Chondrocyte (in vitro differentiated cells): ENCODE data around the gene TMEFF2. TPM values are rescaled to one million over a fixed set of nuclear protein-coding genes. Genes with fewer than 3 reads are reported as not detected.
"Not testable (repeated sequence)": the region's sequence is repeated elsewhere in the genome, so short reads cannot be mapped to it uniquely, and the experiment has no call there.

Source experiments
- DNase-seq: peaks from one replicate; pipeline ENCODE4 v3.0.0; 2021; ENCODE audit warnings: mixed read lengths, low spot score
- H3K27ac Mint-ChIP-seq: one replicate; pipeline ENCODE4 v1.8.0; 2021; ENCODE audit warnings: mild to moderate bottlenecking, moderate library complexity, mixed read lengths; ENCODE audit not compliant: unreplicated experiment
- H3K27me3 Mint-ChIP-seq: 2 replicates; pipeline ENCODE4 v1.8.0; 2021; ENCODE audit warnings: low read depth, mixed read lengths
- H3K36me3 Mint-ChIP-seq: 2 replicates; pipeline ENCODE4 v1.8.0; 2021; ENCODE audit warnings: low read depth, mixed read lengths
- H3K4me1 Mint-ChIP-seq: 2 replicates; pipeline ENCODE4 v1.8.0; 2021; ENCODE audit warnings: low read depth, mild to moderate bottlenecking, mixed read lengths
- H3K4me3 Mint-ChIP-seq: one replicate; pipeline ENCODE4 v1.8.0; 2021; ENCODE audit warnings: mild to moderate bottlenecking, moderate library complexity, mixed read lengths; ENCODE audit not compliant: unreplicated experiment
- H3K9me3 Mint-ChIP-seq: 2 replicates; pipeline ENCODE4 v1.8.0; 2021; ENCODE audit warnings: low read depth, mixed read lengths
- total RNA-seq: library from RNA; stranded (reverse); gene quantifications from 3 replicates; pipeline ENCODE4 v1.2.1, GENCODE V29; 2021
- TF ChIP-seq, protein P1 (sequence below): fragments of 200-600 bp; sonication (generic); IDR thresholded peaks from 2 replicates; pipeline ENCODE4 v1.5.0; 2021; ENCODE audit warnings: antibody characterized with exemption, mild to moderate bottlenecking, moderate library complexity

TMEFF2 gene
- total RNA-seq, 1 donor from 2014 or later = 1.5 TPM

DNA sequence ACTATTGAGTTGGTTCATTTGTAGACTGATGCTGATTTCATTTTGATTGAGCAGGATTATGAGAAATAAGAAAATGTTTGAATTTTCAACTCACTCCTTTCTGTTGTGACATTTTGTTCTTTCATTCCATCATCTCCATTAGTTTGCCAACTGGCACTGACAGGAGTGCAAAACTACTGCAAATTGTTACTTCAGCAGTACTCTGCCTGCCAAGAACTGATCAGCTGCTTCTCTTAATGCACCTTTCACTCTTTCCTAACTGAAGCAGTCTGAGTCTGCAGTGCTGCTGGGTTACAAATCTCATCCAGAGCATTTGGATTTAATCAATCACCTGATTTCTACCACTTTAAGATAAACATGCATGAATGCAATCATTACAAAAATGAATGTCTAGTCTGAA, 70.9 kb downstream of the TMEFF2 start:
- TF ChIP-seq, protein P1, sequence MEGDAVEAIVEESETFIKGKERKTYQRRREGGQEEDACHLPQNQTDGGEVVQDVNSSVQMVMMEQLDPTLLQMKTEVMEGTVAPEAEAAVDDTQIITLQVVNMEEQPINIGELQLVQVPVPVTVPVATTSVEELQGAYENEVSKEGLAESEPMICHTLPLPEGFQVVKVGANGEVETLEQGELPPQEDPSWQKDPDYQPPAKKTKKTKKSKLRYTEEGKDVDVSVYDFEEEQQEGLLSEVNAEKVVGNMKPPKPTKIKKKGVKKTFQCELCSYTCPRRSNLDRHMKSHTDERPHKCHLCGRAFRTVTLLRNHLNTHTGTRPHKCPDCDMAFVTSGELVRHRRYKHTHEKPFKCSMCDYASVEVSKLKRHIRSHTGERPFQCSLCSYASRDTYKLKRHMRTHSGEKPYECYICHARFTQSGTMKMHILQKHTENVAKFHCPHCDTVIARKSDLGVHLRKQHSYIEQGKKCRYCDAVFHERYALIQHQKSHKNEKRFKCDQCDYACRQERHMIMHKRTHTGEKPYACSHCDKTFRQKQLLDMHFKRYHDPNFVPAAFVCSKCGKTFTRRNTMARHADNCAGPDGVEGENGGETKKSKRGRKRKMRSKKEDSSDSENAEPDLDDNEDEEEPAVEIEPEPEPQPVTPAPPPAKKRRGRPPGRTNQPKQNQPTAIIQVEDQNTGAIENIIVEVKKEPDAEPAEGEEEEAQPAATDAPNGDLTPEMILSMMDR = no peak
- no peaks in the 10 kb centered on the region for H3K27me3 Mint-ChIP-seq
- H3K4me3 Mint-ChIP-seq = no peak overlapping the region
- DNase-seq = no peak
- H3K36me3 Mint-ChIP-seq = no peaks in the 10 kb centered on the region
- peaks cover 61% of the 10 kb centered on the region for H3K4me1 Mint-ChIP-seq
- H3K9me3 Mint-ChIP-seq = no peaks in the 10 kb centered on the region
- H3K27ac Mint-ChIP-seq = no peak overlapping the region

DNA sequence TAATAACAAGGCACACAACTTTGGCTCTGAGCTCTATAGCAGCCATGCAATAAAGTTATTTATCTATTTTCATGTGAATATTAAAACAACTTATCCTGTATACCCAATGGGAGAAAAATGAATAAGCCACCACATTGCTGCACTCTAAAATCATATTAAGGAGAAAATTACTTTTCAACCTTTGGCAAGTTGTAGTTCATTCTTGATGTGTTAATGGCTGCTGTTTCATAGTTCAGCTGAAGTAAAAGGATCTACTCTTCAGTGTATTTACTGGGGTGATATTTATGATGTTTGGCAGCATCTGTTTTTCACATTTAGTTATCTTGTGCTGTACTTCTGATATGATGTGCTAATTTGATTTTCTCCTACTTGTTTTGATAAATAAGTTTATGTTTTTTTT, 71.8 kb downstream of the TMEFF2 start:
- Mint-ChIP-seq H3K4me1 (peaks cover 58% of the 10 kb centered on the region), H3K9me3 (peaks cover 3% of the 10 kb centered on the region), H3K27ac (no peak overlapping the region), H3K4me3 (no peak overlapping the region), H3K27me3 (no peaks in the 10 kb centered on the region), H3K36me3 (no peaks in the 10 kb centered on the region)
- TF ChIP-seq, protein P1 = no peak
- DNase-seq = no peak

DNA sequence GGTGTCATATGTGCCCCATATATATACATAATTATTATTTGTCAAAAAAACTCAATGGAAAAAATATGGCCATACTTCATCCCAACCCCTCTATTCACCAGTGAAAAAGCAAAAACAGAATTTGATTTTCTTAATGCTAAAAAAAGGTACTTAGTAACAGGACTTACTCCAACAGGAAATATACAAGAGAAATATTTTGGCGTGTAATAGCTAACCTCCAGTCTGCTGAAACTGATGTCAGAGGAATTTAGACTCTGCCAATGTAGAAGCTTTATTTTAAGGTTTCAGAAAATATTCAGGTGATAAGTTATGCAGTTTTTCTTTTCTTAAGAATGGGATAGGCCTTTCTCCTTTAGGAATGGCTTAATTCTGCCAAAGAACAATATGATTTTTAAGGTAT, 72.6 kb downstream of the TMEFF2 start:
- no peak overlapping the region for H3K4me3 Mint-ChIP-seq
- peaks cover 3% of the 10 kb centered on the region for H3K9me3 Mint-ChIP-seq
- H3K27me3 Mint-ChIP-seq = no peaks in the 10 kb centered on the region
- peaks cover 55% of the 10 kb centered on the region for H3K4me1 Mint-ChIP-seq
- TF ChIP-seq, protein P1 = no peak
- no peak for DNase-seq
- peak overlapping the region; percentile 25 for H3K27ac Mint-ChIP-seq
- no peaks in the 10 kb centered on the region for H3K36me3 Mint-ChIP-seq

DNA sequence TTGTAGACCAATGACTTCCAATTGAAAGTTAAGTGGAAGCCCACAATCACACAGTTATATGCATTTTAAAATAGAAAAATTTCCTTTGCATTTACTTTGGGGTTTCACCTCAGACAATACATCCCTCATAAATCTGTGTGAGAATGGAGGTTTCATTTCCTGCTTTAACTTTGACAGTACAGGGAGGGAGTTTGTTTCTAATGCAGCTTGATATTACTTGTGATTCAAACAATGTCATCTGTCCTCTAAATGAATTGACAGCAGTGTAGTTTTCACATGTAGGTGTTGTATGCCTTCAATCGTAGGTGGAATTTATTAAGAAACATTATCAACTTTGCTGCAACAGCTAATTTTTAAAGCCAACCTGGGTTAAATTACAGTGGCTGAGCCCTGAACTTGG, 75.2 kb downstream of the TMEFF2 start:
- peaks cover 12% of the 10 kb centered on the region for H3K9me3 Mint-ChIP-seq
- H3K27ac Mint-ChIP-seq = no peak overlapping the region
- TF ChIP-seq, protein P1 = no peak
- peaks cover 2% of the 10 kb centered on the region for H3K36me3 Mint-ChIP-seq
- no peak for DNase-seq
- H3K4me1 Mint-ChIP-seq = peaks cover 40% of the 10 kb centered on the region
- no peaks in the 10 kb centered on the region for H3K27me3 Mint-ChIP-seq
- H3K4me3 Mint-ChIP-seq = no peak overlapping the region

DNA sequence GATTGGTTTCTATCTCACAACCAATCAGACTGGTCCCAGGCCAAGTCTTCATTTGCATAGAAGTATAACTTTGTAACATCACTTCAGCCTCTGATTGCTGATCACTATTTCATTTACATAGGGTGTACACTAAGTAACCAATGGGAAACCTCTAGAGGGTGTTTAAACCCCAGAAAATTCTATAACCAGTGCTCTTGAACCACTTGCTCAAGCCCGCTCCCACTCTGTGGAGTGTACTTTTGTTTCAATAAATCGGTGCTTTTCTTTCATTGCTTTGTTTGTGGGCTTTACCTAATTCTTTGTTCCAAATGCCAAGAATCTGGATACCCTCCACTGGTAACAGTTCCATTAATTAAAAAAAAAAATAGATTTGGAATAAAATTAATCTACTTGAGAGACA, 77.0 kb downstream of the TMEFF2 start:
- DNase-seq = no peak
- Mint-ChIP-seq H3K4me1 (peaks cover 25% of the 10 kb centered on the region), H3K27ac (no peak overlapping the region), H3K36me3 (peaks cover 2% of the 10 kb centered on the region), H3K27me3 (no peaks in the 10 kb centered on the region), H3K9me3 (peaks cover 12% of the 10 kb centered on the region), H3K4me3 (no peak overlapping the region)
- TF ChIP-seq, protein P1 = no peak

DNA sequence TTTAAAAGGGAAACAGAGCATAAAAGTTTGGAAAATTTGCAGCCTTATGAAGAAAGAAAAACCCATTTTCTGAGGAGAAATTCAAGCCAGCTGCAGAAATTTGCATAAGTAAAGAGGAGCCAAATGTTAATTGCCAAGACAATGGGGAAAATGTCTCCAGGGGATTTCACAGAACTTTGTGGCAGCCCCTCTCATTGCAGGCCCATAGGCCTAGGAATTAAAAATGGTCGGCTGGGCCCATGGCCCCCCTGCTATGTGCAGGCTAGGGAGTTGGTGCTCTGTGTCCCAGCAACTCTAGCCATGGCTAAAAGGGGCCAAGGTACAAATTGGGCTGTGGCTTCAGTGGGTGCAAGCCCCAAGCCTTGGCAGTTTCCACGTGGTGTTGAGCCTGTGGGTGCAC, 83.2 kb downstream of the TMEFF2 start:
- not testable (repeated sequence) for H3K4me1 Mint-ChIP-seq, H3K4me3 Mint-ChIP-seq, H3K27me3 Mint-ChIP-seq, H3K9me3 Mint-ChIP-seq, DNase-seq, H3K27ac Mint-ChIP-seq, H3K36me3 Mint-ChIP-seq
